Measurements from ENCODE around the gene CBY2. TPM values are rescaled to one million over a fixed set of nuclear protein-coding genes. Genes with fewer than 3 reads are reported as not detected.
"Not testable (repeated sequence)": the region's sequence is repeated elsewhere in the genome, so short reads cannot be mapped to it uniquely, and the experiment has no call there.

Gene CBY2
- total RNA-seq, 4 donors from 2014 or later: not detected

DNA sequence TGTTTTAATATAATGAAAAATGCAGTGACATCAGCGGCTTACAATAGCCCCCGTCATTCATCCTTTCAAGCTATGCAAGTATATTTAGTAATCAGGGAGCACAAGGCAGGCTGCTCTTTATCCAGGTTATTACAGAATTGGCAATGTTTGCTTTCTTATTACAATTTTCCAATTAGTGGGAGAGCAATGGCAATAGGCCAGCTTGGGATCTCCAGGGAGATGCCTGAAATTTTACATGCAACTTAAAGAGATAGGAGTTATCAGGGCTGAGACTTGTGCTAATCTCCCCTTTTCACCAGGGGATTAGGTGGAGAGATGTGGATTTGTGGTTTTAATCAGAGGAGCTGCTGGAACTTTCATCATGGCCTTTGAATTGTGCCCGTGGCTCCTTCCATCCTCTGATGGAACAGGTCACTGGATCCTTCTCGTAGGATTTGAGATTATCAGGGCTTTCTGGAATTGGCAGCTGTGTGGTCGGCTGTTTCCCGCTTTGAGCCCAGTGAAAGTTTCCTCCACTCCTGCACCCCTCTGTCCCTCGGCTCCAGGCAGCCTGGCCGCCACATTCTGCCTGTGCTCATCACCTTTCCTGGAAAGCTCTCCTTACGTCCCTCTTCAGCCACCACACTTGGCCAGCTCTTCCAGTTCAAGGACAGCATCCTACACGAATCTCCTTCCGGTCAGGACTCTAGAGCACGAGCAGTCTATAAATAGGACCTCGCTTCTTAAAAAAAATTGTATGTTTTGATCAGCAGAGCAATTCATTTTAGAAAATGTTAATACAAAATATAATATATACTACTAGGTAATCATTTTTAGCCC is 47.0 kb downstream of the CBY2 start:
- no peaks in the 10 kb centered on the region for H3K27me3 ChIP-seq
- H3K4me3 ChIP-seq: no peak overlapping the region
- WGBS, 2 donors (ENCODE audit: low coverage in 1 of 2): 30 to 42% methylated on average over 11 to 13 of the region's 13 CpGs
- no peaks in the 10 kb centered on the region for H3K36me3 ChIP-seq
- H3K4me1 ChIP-seq: no peaks in the 10 kb centered on the region
- H3K27ac ChIP-seq: no peak overlapping the region
- H3K9me3 ChIP-seq: no peaks in the 10 kb centered on the region
- TF ChIP-seq CTCF (IDR thresholded peaks at IDR 0.05) (no peak), POLR2AphosphoS5 (IDR thresholded peaks at IDR 0.05) (no peak), EP300 (IDR thresholded peaks at IDR 0.05) (no peak), POLR2A (IDR thresholded peaks at IDR 0.05) (no peak)
- ATAC-seq: no peak

DNA sequence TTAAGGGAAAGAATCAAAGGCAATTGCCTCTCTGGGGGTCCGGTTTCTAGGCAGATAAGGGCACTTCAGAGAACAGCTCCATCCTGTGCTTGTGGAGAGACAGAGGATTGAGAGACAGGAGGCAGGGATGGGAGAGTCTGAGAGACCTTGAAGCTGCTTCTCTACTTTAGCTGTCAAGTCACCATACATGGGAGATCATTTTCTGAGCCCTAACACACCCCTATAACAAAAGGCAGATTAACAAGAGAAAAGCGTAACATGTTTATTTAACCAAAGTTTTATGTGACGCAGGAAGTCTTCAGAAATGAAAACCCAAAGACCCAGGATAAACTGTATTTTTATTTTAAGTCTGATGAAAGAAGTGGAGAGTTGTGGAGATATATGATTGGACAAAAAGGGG is 48.4 kb downstream of the CBY2 start:
- TF ChIP-seq CTCF (IDR thresholded peaks at IDR 0.05) (no peak), EP300 (IDR thresholded peaks at IDR 0.05) (no peak), POLR2AphosphoS5 (IDR thresholded peaks at IDR 0.05) (no peak), POLR2A (IDR thresholded peaks at IDR 0.05) (no peak)
- no peaks in the 10 kb centered on the region for H3K4me1 ChIP-seq
- H3K36me3 ChIP-seq: no peaks in the 10 kb centered on the region
- ATAC-seq: no peak
- WGBS, 2 donors (ENCODE audit: low coverage in 1 of 2): 83 to 84% methylated on average over 3 of the region's 3 CpGs
- no peak overlapping the region for H3K27ac ChIP-seq
- no peaks in the 10 kb centered on the region for H3K27me3 ChIP-seq
- no peak overlapping the region for H3K4me3 ChIP-seq
- no peaks in the 10 kb centered on the region for H3K9me3 ChIP-seq

DNA sequence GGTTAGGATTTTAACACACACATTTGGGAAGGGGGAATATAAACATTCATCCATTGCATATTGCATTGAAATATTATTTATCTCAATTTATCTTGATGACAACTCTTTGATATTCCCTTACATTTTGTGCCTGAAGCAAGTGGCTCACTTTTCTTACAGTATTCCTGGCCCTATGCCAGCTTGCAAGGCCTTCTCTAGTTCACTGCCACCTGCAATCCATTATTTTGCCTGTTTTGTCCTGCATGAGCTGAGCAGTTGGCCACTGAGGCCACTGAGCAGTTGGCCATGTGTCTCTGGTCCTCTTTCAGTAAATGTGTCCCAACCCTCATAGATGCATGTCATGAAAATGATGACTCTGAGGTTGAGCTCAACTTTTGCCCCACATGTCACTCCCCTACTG is 49.8 kb downstream of the CBY2 start:
- no peak for ATAC-seq
- TF ChIP-seq EP300 (IDR thresholded peaks at IDR 0.05): no peak

GRCh38 chr13:45752510-45752909 is 50.4 kb downstream of the CBY2 start:
- H3K27me3 ChIP-seq: no peaks in the 10 kb centered on the region
- H3K27ac ChIP-seq: no peak overlapping the region
- no peaks in the 10 kb centered on the region for H3K4me1 ChIP-seq
- no peaks in the 10 kb centered on the region for H3K36me3 ChIP-seq
- TF ChIP-seq POLR2A (IDR thresholded peaks at IDR 0.05) (no peak), POLR2AphosphoS5 (IDR thresholded peaks at IDR 0.05) (no peak), CTCF (IDR thresholded peaks at IDR 0.05) (no peak), EP300 (IDR thresholded peaks at IDR 0.05) (no peak)
- peaks cover 0 to 11% (median 0%) of the 10 kb centered on the region in 3 donors for H3K9me3 ChIP-seq
- 75 to 80% methylated on average over 1 of the region's 1 CpG for WGBS, 2 donors (ENCODE audit: low coverage in 1 of 2)
- H3K4me3 ChIP-seq: no peak overlapping the region
- no peak for ATAC-seq

More for the DNA sequence above, 49.8 kb downstream of the CBY2 start:
- Histone ChIP-seq H3K4me1 (no peaks in the 10 kb centered on the region), H3K27ac (no peak overlapping the region), H3K27me3 (no peaks in the 10 kb centered on the region), H3K9me3 (peaks cover 0 to 5% (median 0%) of the 10 kb centered on the region in 3 donors), H3K36me3 (no peaks in the 10 kb centered on the region), H3K4me3 (no peak overlapping the region)

DNA sequence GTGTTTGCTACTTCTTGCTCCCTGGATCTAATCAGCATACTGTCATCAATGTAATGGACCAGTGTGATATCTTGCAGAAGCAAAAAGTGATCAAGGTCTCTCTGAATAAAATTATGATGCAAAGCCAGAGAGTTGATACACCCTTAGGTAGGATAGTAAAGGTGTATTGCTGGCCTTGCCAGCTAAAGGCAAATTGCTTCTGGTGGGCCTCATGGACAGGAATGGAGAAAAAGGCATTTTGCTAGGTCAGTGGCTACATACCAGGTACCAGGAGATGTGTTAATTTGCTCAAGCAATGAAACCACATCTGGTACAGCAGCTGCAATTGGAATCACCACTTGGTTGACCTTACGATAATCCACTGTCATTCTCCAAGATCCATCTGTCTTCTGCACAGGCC is 54.4 kb downstream of the CBY2 start:
- H3K4me3 ChIP-seq, ATAC-seq, H3K36me3 ChIP-seq, H3K27ac ChIP-seq, H3K27me3 ChIP-seq, H3K4me1 ChIP-seq: not testable (repeated sequence)
- WGBS, 2 donors (ENCODE audit: low coverage in 1 of 2): 89 to 100% methylated on average over 1 of the region's 1 CpG
- peaks cover 0 to 33% (median 0%) of the 10 kb centered on the region in 3 donors for H3K9me3 ChIP-seq

- H3K27me3 ChIP-seq, H3K4me1 ChIP-seq, H3K36me3 ChIP-seq, ATAC-seq, H3K4me3 ChIP-seq, H3K27ac ChIP-seq: not testable (repeated sequence)
- WGBS, 2 donors (ENCODE audit: low coverage in 1 of 2): 67 to 84% methylated on average over 2 to 3 of the region's 3 CpGs
- H3K9me3 ChIP-seq: peaks cover 0 to 33% (median 0%) of the 10 kb centered on the region in 3 donors
Observed at GRCh38 chr13:45757589-45757988, 55.5 kb downstream of the CBY2 start.

Measured in gastroesophageal sphincter (tissue), 4 donors.